ENCODE results near the gene UNKL. TPM values are rescaled to one million over a fixed set of nuclear protein-coding genes. Genes with fewer than 3 reads are reported as not detected.

The UNKL gene
- total RNA-seq, 1 experiment from 2014 or later, result 112 TPM

DNA sequence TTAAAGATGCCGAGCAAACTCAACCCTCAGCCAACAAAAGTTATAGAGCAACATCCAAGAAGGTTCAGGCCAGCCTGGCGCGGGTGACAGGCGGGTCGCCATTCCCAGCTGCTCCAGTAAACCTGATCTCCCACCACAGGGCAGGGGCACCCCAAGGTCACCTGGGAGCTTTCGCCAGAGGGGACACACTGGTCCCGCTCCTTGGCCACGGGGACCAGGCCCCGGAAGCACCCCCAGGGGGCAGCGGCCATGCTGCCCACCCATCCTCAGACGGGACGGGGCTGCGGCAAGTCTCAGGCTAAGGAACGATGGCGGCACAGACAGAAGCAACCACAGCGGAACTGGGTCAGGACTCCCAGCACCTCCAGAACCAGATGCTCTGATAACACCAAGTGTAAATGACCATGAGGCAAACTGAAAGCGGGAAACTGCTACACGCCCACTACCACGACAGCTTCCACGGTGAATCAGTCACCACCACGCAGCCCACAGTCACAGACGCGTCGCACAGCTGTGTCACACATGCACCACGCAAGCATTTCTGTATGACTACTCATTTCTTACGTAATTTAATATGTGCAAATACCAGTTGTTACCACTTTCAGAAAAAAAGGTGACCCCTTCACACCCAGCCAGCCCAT is 44.0 kb upstream of the UNKL start:
- no peaks in the 10 kb centered on the region; the same call in 1 of the 2 replicates for H4K20me1 ChIP-seq (ENCODE audit: insufficient read depth)
- no peak for DNase-seq
- no peak overlapping the region for H3K27ac ChIP-seq
- no peaks in the 10 kb centered on the region for H3K9me3 ChIP-seq (ENCODE audit: insufficient read depth, low read depth)
- no peak overlapping the region for H3K4me3 ChIP-seq
- H2AFZ ChIP-seq, result no peak overlapping the region
- ChIA-PET POLR2A (ENCODE audit: unreplicated experiment) (no interaction called here), CTCF (no interaction called here)
- intact Hi-C loops (cut with micrococcal nuclease; ENCODE audit: unreplicated experiment), result no loop called here
- TF ChIP-seq, protein P1, sequence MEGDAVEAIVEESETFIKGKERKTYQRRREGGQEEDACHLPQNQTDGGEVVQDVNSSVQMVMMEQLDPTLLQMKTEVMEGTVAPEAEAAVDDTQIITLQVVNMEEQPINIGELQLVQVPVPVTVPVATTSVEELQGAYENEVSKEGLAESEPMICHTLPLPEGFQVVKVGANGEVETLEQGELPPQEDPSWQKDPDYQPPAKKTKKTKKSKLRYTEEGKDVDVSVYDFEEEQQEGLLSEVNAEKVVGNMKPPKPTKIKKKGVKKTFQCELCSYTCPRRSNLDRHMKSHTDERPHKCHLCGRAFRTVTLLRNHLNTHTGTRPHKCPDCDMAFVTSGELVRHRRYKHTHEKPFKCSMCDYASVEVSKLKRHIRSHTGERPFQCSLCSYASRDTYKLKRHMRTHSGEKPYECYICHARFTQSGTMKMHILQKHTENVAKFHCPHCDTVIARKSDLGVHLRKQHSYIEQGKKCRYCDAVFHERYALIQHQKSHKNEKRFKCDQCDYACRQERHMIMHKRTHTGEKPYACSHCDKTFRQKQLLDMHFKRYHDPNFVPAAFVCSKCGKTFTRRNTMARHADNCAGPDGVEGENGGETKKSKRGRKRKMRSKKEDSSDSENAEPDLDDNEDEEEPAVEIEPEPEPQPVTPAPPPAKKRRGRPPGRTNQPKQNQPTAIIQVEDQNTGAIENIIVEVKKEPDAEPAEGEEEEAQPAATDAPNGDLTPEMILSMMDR (conservative IDR thresholded peaks at IDR 0.05), result no peak
- TF ChIP-seq EZH2 (IDR thresholded peaks at IDR 0.05; ENCODE audit: low read depth), result no peak
- H3K79me2 ChIP-seq (ENCODE audit: low read depth), result no peaks in the 10 kb centered on the region
- no peaks in the 10 kb centered on the region for H3K9me2 ChIP-seq (ENCODE audit: insufficient read depth)
- no TSS peak for BruUV-seq (replicated peaks)
- H3K36me3 ChIP-seq (ENCODE audit: low read depth), result no peaks in the 10 kb centered on the region
- no peak overlapping the region for H3K4me2 ChIP-seq
- no peaks in the 10 kb centered on the region for H3K4me1 ChIP-seq (replicated peaks; ENCODE audit: insufficient read depth)
- no peaks in the 10 kb centered on the region for H3F3A ChIP-seq (ENCODE audit: insufficient read depth, low read depth)
- no peaks in the 10 kb centered on the region for H3K27me3 ChIP-seq (ENCODE audit: insufficient read depth, low read depth)

- H3F3A ChIP-seq (ENCODE audit: insufficient read depth, low read depth), result no peaks in the 10 kb centered on the region
- no peak overlapping the region for H3K27ac ChIP-seq
- no peaks in the 10 kb centered on the region for H3K9me3 ChIP-seq (ENCODE audit: insufficient read depth, low read depth)
- intact Hi-C loops (cut with micrococcal nuclease; ENCODE audit: unreplicated experiment), result no loop called here
- no peaks in the 10 kb centered on the region for H3K36me3 ChIP-seq (ENCODE audit: low read depth)
- H3K9me2 ChIP-seq (ENCODE audit: insufficient read depth), result no peaks in the 10 kb centered on the region
- POLR2A ChIA-PET (ENCODE audit: unreplicated experiment), result no interaction called here
- CTCF ChIA-PET, result no interaction called here
- no peak for DNase-seq
- H3K4me2 ChIP-seq, result no peak overlapping the region
- H3K4me1 ChIP-seq (replicated peaks; ENCODE audit: insufficient read depth), result no peaks in the 10 kb centered on the region
- TF ChIP-seq EZH2 (IDR thresholded peaks at IDR 0.05; ENCODE audit: low read depth), result no peak
- TF ChIP-seq, protein P1 (conservative IDR thresholded peaks at IDR 0.05), result no peak
- no peaks in the 10 kb centered on the region; the same call in 1 of the 2 replicates for H4K20me1 ChIP-seq (ENCODE audit: insufficient read depth)
- H2AFZ ChIP-seq, result no peak overlapping the region
- H3K4me3 ChIP-seq, result no peak overlapping the region
- no TSS peak for BruUV-seq (replicated peaks)
- no peaks in the 10 kb centered on the region for H3K27me3 ChIP-seq (ENCODE audit: insufficient read depth, low read depth)
- H3K79me2 ChIP-seq (ENCODE audit: low read depth), result no peaks in the 10 kb centered on the region
These were observed 43.2 kb upstream of the UNKL start for GRCh38 chr16:1457489-1458245.

GRCh38 chr16:1456951-1457350 is 42.4 kb upstream of the UNKL start:
- no peaks in the 10 kb centered on the region for H3K9me3 ChIP-seq (ENCODE audit: insufficient read depth, low read depth)
- no peak overlapping the region for H3K4me3 ChIP-seq
- no TSS peak for BruUV-seq (replicated peaks)
- no peaks in the 10 kb centered on the region for H3K36me3 ChIP-seq (ENCODE audit: low read depth)
- no peaks in the 10 kb centered on the region for H3F3A ChIP-seq (ENCODE audit: insufficient read depth, low read depth)
- H3K79me2 ChIP-seq (ENCODE audit: low read depth), result no peaks in the 10 kb centered on the region
- no peak overlapping the region for H2AFZ ChIP-seq
- no peak overlapping the region for H3K27ac ChIP-seq
- intact Hi-C loops (cut with micrococcal nuclease; ENCODE audit: unreplicated experiment), result no loop called here
- H3K27me3 ChIP-seq (ENCODE audit: insufficient read depth, low read depth), result no peaks in the 10 kb centered on the region
- no peaks in the 10 kb centered on the region; the same call in 1 of the 2 replicates for H4K20me1 ChIP-seq (ENCODE audit: insufficient read depth)
- POLR2A ChIA-PET (ENCODE audit: unreplicated experiment), result no interaction called here
- CTCF ChIA-PET, result no interaction called here
- no peak for DNase-seq
- no peak overlapping the region for H3K4me2 ChIP-seq
- no peaks in the 10 kb centered on the region for H3K4me1 ChIP-seq (replicated peaks; ENCODE audit: insufficient read depth)
- TF ChIP-seq EZH2 (IDR thresholded peaks at IDR 0.05; ENCODE audit: low read depth), result no peak
- TF ChIP-seq, protein P1 (conservative IDR thresholded peaks at IDR 0.05), result no peak
- H3K9me2 ChIP-seq (ENCODE audit: insufficient read depth), result no peaks in the 10 kb centered on the region

All from PC-9 (cell line).